SJSA1 (cell line): ENCODE measurements around the gene KIFC3. TPM values are rescaled to one million over a fixed set of nuclear protein-coding genes. Genes with fewer than 3 reads are reported as not detected.
A peak's percentile ranks its signal among the peaks of the same experiment; 100 is the strongest.

Source experiments
- DNase-seq, 2 experiments: peaks; one replicate each; pipeline ENCODE4 v3.0.0-alpha.2; 2015 to 2020; ENCODE audit warnings: low spot score in 2 of 2, low read depth in 1 of 2
- H3K27ac ChIP-seq: fragments of 250-450 bp; sonication (Bioruptor Pico); 2 replicates; pipeline ENCODE4 v1.5.1; 2020; ENCODE audit warnings: mild to moderate bottlenecking, moderate library complexity
- H3K27me3 ChIP-seq: fragments of 250-450 bp; sonication (Bioruptor Pico); replicated peaks from 2 replicates; pipeline ENCODE4 v1.5.1; 2020; ENCODE audit warnings: mild to moderate bottlenecking, moderate library complexity
- H3K36me3 ChIP-seq: fragments of 250-450 bp; sonication (Bioruptor Pico); 2 replicates; pipeline ENCODE4 v1.5.1; 2020; ENCODE audit warnings: mild to moderate bottlenecking
- H3K4me1 ChIP-seq: fragments of 250-450 bp; sonication (Bioruptor Pico); replicated peaks from 2 replicates; pipeline ENCODE4 v1.6.1; 2021; ENCODE audit warnings: mild to moderate bottlenecking
- H3K4me3 ChIP-seq: fragments of 250-450 bp; sonication (Bioruptor Pico); 2 replicates; pipeline ENCODE4 v1.5.1; 2020; ENCODE audit warnings: mild to moderate bottlenecking
- H3K9me3 ChIP-seq: fragments of 250-450 bp; sonication (Bioruptor Pico); replicated peaks from 2 replicates; pipeline ENCODE4 v1.5.1; 2020; ENCODE audit warnings: mild to moderate bottlenecking
- total RNA-seq: library from RNA; depleted of rRNA; stranded (reverse); fragments of >200 nt; shearing (Covaris generic); gene quantifications from 2 replicates; pipeline ENCODE4 v1.2.3, GENCODE V29; 2014

The KIFC3 gene
- total RNA-seq, 1 experiment from 2014 or later = 132 TPM

DNA sequence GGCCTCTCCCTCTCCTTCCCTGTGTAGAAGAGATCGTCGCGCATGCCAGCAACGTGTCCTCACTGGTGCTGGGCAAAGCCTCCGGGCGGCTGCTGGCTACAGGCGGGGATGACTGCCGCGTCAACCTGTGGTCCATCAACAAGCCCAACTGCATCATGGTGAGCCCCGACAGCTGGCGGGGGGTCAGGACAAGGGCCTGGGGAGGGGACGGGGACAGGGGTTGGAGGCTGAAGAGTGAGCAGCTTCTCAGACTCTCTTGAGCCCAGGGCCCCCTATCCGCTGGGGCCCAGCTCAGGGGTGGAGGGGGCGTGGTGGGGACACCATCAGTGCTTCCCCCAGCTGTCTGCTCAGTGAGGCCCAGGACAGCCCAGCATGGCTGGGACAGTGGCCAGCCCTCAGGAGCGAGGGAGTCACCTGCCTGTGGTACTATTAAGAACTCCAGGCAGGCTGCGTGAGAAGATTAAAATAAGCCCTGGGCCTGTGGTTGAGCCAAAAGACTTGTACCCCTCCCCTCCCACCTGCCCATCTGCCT is 60.6 kb downstream of the KIFC3 start:
- H3K4me3 ChIP-seq = no peak overlapping the region
- no peaks in the 10 kb centered on the region for H3K27me3 ChIP-seq
- DNase-seq = no peak
- no peak overlapping the region for H3K27ac ChIP-seq
- no peaks in the 10 kb centered on the region for H3K9me3 ChIP-seq
- H3K4me1 ChIP-seq = peaks cover 8% of the 10 kb centered on the region
- H3K36me3 ChIP-seq = 0 out of 2 replicates have a peak, but pooled peaks cover 8% of the 10 kb centered on the region

DNA sequence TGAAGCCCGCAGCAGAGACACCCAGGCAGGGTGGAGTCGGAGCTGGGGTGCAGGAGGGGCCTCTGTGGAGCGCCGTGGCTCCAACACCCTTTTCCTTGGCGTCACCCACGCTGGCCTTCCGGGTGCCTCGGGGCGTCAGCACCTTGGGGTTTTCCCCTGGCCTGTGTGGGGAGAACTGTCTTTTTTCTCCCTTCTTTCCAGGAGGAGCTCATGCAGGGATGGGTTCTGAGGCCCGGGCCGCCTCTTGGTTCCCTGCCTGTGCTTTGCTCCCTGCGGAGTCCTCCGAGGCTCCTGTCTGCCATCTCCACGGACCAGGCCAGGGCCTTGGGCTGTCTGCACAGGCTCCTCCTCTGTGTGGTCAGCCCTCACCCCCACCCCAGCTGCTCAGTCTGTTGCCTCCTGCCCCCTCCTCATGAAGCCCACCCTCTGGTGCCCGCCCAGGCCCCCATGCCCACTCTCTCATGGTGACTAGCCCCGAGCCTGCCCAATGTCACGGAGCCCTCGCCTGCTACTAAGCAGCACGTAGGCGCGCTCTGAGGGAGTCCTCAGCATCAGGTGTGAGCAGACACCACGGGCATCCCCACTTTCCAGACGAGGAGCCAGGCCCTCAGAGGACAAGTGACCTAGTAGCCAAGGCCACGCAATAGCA is 61.7 kb downstream of the KIFC3 start:
- H3K9me3 ChIP-seq = no peaks in the 10 kb centered on the region
- no peak overlapping the region for H3K27ac ChIP-seq
- 0 out of 2 replicates have a peak, but pooled peaks cover 8% of the 10 kb centered on the region for H3K36me3 ChIP-seq
- peaks cover 15% of the 10 kb centered on the region for H3K4me1 ChIP-seq
- peak in 1 of 2 experiments; percentile 41 for DNase-seq
- no peak overlapping the region for H3K4me3 ChIP-seq
- H3K27me3 ChIP-seq = no peaks in the 10 kb centered on the region

DNA sequence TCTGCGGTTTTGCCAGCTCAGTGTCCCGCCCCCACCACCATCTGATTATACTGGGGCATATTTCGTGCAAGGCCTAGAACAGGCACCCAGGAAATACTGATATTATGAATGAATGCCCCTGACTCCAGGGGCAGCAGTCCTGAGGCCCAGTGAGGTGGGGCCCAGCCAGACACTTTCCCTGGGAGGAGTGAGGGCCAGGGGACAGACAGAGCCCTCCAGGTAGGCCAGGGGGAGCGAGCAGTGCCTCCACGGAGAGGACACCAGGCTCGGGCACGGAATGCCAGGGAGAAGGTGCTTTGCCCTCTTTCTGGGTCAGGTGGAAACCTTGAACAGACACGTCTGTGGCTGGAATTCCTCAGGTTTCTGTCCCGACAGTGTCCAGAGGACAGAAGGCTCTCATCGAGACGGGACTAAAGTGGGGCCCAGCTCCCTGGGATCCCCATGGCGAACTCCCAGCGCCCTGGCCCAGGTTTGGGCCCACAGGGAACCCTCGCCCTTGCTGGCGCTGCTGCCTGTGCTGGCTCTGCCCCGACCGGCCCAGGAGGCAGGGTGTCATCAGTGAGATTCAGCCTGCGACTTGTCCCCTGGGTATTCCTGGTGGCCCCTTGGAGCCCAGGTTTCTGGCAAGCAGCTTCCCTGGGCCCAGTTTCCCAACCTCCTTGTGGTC is 62.4 kb downstream of the KIFC3 start:
- Histone ChIP-seq H3K27ac (no peak overlapping the region), H3K4me1 (peaks cover 15% of the 10 kb centered on the region), H3K9me3 (no peaks in the 10 kb centered on the region), H3K27me3 (no peaks in the 10 kb centered on the region), H3K4me3 (no peak overlapping the region), H3K36me3 (0 out of 2 replicates have a peak, but pooled peaks cover 8% of the 10 kb centered on the region)
- DNase-seq = no peak

GRCh38 chr16:57738844-57739243 is 63.4 kb downstream of the KIFC3 start:
- H3K27ac ChIP-seq = no peak overlapping the region
- H3K4me3 ChIP-seq = no peak overlapping the region
- no peak for DNase-seq
- no peaks in the 10 kb centered on the region for H3K27me3 ChIP-seq
- H3K9me3 ChIP-seq = no peaks in the 10 kb centered on the region
- H3K36me3 ChIP-seq = 0 out of 2 replicates have a peak, but pooled peaks cover 8% of the 10 kb centered on the region
- H3K4me1 ChIP-seq = peaks cover 19% of the 10 kb centered on the region

DNA sequence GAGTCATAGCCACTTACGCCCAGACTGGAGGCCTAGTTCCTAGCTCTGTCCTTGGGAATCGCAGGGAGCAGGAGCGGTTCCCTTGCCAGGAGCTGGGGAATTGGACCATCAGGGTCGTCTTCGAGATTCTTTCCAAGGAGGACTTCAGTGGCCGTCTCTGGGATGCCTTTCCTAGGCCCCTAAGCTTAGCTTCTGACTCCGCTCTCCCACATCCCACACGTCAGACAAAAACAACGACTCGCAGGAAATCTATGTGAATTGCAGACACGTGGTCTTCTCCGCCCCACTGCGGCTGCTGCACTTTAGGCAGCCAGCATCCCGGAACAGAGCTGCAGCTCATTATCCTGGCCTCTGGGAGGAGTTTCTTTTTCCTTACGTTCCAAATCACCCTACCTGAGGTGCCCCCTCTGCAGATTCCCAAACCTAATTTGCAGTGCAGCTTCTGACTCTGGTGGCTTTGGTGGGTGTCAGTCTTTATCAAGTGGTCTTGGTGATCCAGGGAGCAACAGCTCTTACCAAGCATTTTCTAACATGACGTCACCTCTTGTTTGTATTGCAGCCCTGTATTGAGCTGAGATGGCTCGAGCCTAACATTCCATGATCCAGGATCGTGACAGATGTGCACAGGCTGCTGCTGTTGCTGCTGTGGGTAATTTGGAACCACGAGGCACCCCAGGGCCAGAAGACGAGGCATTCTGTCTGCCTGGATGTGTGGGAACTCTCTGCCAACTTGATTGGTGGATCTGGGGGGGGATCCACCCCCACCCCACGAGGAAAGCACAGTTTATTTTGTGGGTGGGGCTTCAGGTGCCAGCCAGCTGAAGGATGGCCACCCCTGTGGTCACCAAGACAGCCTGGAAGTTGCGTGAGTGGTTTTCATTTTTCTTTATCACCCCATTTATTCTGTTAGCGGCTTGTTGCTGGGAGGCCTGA is 65.6 kb downstream of the KIFC3 start:
- DNase-seq = peak; percentile 69 to 89
- H3K4me1 ChIP-seq = peaks cover 19% of the 10 kb centered on the region
- peak overlapping the region; percentile 67 for H3K27ac ChIP-seq

DNA sequence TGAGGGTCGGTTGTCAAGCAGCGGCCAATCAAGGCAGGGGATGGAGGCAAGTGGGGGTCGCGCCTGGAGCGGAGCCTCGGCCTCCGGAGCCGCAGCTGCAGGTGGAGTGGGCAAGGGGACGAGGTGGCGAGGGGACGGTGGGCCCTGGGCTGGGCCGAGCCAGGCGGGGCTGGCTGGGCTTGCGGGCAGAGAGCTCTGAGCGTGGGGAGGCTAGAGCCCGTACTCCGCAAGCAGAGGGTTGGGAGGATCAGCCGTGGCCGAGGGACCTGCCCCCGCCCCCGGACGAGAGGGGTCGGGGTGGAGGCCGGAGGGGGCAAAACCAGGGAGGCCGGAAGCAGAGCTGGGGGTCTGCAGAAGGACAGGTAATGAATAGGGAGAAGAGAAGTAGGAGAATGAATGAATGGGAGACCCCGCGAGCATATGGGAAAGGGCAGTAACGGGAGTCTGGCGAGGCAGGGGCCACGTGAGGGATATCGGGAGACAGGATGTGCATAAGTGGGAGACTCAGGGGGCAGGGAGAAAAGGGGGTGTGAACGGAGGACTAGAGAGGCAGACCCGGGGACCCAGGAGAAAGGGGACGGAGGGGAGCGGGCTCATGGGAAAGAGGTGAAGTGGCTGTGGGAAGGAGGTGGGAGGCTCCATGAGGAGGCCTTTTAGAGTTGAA is 66.4 kb downstream of the KIFC3 start, which contains the start of gene KATNB1:
TSS of gene KATNB1 (plus strand) at position 16 of the 664 bp plus-strand sequence. CDS start 1,474 bp downstream, outside the sequence.
- Histone ChIP-seq H3K36me3 (0 out of 2 replicates have a peak, but pooled peaks cover 3% of the 10 kb centered on the region), H3K27ac (peak within 1 kb of the TSS; percentile 67), H3K4me3 (peak within 1 kb of the TSS; percentile 53), H3K27me3 (no peaks in the 10 kb centered on the region), H3K4me1 (peaks cover 19% of the 10 kb centered on the region), H3K9me3 (no peaks in the 10 kb centered on the region; the same call in 1 of the 2 replicates)
- no peak for DNase-seq

More for the DNA sequence above, 65.6 kb downstream of the KIFC3 start:
- H3K27me3 ChIP-seq = no peaks in the 10 kb centered on the region
- H3K9me3 ChIP-seq = no peaks in the 10 kb centered on the region; the same call in 1 of the 2 replicates
- H3K4me3 ChIP-seq = peak overlapping the region; percentile 53
- H3K36me3 ChIP-seq = 0 out of 2 replicates have a peak, but pooled peaks cover 5% of the 10 kb centered on the region

DNA sequence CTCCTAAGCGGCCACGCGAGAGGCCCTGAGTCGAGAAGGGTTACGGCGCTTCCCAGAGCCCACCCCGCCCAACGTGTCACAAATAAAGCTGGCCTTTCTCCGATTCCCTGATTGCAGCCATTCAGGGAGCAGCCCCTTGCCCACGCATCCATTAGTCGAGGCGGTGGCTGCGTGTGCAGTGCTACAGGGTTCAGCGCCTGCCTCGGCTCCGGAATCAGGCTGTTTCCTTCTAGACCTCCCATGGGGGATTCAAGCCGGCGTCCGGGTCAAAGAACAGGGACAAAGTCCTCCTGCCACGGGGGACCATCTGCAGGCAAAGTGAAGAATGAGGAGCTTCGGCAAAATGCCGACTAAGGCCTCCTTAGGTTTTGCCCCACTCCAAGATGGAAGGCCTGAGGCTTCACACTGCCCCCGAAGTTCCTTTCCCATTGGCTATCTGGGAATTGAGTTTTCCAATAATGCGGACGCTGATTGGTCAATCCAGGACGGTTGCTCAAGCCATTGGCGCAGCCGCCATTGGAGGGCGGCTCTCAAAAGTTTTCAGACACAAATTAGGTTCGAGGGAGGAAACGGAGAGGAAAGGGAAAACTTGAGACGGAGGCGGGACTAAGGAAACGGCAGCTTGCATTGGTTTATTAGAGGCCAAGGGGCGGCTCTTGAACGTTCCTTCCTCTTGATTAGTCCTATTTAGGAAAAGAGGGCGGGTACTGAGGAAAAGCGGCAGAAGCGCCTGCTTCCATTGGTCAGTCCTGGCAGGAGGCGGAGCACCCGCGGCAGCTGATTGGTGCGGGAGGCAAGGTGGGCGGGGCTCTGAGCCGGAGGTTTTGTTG is 67.2 kb downstream of the KIFC3 start:
- Histone ChIP-seq H3K36me3 (0 out of 2 replicates have a peak, but pooled peaks cover 3% of the 10 kb centered on the region), H3K4me3 (peak overlapping the region; percentile 53), H3K4me1 (peaks cover 19% of the 10 kb centered on the region), H3K27me3 (no peaks in the 10 kb centered on the region), H3K27ac (peak overlapping the region; percentile 67), H3K9me3 (no peaks in the 10 kb centered on the region; the same call in 1 of the 2 replicates)
- peak; percentile 99 to 100 for DNase-seq

DNA sequence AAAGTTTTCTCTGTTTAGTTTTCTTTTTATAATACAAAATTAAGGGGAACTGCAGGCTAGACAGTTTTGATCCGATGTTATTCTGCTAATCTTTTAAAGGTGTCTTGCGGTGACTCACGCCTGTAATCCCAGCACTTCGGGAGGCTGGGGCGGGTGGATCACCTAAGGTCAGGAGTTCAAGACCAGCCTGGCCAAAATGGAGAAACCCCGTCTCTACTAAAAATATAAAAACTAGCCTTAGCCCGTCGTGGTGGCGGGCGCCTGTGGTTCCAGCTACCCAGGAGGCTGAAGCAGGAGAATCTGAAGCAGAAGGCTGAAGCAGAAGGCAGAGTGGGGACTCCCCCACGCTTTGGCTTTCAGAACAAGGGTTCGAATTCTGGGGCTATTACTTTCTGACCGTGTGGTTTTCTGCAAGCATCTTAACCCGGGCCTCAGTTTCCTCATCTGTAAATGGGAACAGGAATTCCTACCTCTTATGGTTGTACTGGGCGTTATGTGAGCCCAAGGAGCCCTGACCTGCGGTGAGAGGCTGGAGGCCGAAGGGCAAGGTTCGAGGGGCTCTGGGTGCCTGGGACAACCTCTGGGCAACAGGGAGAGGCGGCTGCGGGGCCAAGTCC is 67.9 kb downstream of the KIFC3 start:
- Histone ChIP-seq H3K27ac (peak overlapping the region; percentile 60), H3K36me3 (0 out of 2 replicates have a peak, but pooled peaks cover 3% of the 10 kb centered on the region), H3K27me3 (no peaks in the 10 kb centered on the region), H3K4me1 (peaks cover 19% of the 10 kb centered on the region), H3K9me3 (no peaks in the 10 kb centered on the region; the same call in 1 of the 2 replicates), H3K4me3 (peak overlapping the region; percentile 53)
- no peak for DNase-seq

- H3K36me3 ChIP-seq = 0 out of 2 replicates have a peak, but pooled peaks cover 3% of the 10 kb centered on the region
- H3K4me1 ChIP-seq = peaks cover 19% of the 10 kb centered on the region
- no peak for DNase-seq
- no peaks in the 10 kb centered on the region; the same call in 1 of the 2 replicates for H3K9me3 ChIP-seq
- no peak overlapping the region for H3K27ac ChIP-seq
- no peaks in the 10 kb centered on the region for H3K27me3 ChIP-seq
- no peak overlapping the region for H3K4me3 ChIP-seq
Measured at GRCh38 chr16:57732714-57733113, 69.6 kb downstream of the KIFC3 start.

DNA sequence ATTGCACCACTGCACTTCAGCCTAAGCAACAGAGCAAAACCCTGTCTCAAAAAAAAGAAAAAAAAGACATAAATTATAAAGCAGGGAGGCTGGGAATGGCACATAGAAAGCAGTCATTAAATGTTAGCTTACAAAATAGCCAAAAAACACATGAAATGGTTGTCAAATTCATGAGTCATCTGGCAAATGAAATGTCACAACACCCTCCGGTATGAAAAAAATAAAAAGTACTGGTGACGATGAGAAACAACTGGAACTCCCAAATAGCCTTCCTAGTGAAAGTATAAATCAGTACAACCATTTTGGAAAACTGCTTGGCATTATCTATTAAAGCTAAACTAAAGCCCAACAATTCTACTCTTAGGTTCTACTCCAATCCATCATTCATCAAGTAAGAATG is 70.3 kb downstream of the KIFC3 start:
- Histone ChIP-seq H3K4me1 (peaks cover 14% of the 10 kb centered on the region), H3K27ac (no peak overlapping the region), H3K27me3 (no peaks in the 10 kb centered on the region), H3K9me3 (no peaks in the 10 kb centered on the region; the same call in 1 of the 2 replicates), H3K36me3 (no peaks in the 10 kb centered on the region), H3K4me3 (no peak overlapping the region)
- DNase-seq = no peak

GRCh38 chr16:57730771-57731730 is 71.2 kb downstream of the KIFC3 start:
- Histone ChIP-seq H3K9me3 (no peaks in the 10 kb centered on the region; the same call in 1 of the 2 replicates), H3K36me3 (no peaks in the 10 kb centered on the region), H3K27me3 (no peaks in the 10 kb centered on the region), H3K27ac (no peak overlapping the region), H3K4me3 (no peak overlapping the region), H3K4me1 (peaks cover 4% of the 10 kb centered on the region)
- DNase-seq = no peak
